Measurements from ENCODE around the gene GPR137C. TPM values are rescaled to one million over a fixed set of nuclear protein-coding genes. Genes with fewer than 3 reads are reported as not detected.

GPR137C gene, protein sequence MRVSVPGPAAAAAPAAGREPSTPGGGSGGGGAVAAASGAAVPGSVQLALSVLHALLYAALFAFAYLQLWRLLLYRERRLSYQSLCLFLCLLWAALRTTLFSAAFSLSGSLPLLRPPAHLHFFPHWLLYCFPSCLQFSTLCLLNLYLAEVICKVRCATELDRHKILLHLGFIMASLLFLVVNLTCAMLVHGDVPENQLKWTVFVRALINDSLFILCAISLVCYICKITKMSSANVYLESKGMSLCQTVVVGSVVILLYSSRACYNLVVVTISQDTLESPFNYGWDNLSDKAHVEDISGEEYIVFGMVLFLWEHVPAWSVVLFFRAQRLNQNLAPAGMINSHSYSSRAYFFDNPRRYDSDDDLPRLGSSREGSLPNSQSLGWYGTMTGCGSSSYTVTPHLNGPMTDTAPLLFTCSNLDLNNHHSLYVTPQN
- 1.1 TPM for total RNA-seq

GRCh38 chr14:52552063-52552988 lies at the start of gene GPR137C, which contains the start of gene TXNDC16:
GPR137C (plus strand) TSS chr14:52552836; CDS start chr14:52553148, 312 bp downstream.
TXNDC16 (minus strand) TSS chr14:52552505; CDS start chr14:52543557, 8,948 bp downstream.
- ATAC-seq (peak; percentile 99), DNase-seq (ENCODE audit: low spot score) (peak; percentile 100)
- intact Hi-C loops (cut with DNase I) = no loop called here

DNA sequence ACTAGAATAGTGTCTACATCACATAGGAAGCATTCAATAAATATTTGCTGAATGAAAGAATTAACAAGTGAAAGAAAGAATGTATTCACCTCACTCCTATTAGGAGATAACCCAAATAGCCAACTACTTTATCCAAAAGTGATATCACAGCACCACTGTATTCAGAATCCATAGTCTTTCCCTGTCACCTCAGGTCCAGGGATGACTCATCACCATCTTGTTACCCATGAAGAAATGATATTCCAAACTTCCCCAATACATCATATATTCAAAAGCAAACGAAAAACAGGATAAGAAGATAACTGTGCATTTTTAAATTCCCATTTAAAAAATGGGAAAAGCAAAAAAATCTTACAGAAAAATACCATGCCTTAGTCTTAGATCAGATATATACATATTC lies 39.4 kb upstream of the GPR137C start:
- intact Hi-C loops (cut with DNase I) = no loop called here
- no peak for DNase-seq (ENCODE audit: low spot score)
- ATAC-seq = no peak

GRCh38 chr14:52514046-52514811 lies 38.4 kb upstream of the GPR137C start:
- ATAC-seq (no peak), DNase-seq (ENCODE audit: low spot score) (no peak)
- intact Hi-C loops (cut with DNase I) = no loop called here

DNA sequence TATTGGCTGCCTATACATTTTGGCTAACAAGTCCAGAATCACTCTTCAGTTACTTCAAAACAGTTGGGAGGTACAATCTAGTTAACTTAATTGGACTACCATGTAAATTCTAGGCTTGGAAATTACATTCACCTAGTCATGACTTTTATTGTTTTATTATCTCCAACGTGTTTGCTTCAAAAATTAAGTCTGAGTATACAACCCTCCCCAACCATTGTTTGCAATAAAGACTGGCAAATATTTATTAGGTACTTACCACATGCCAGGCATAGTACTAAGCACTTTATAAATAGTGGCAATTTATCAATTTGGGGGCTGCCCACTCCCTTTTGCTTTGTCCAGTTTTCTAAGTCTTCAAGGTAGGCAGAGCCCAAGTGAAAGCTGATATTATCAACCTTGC lies 30.6 kb upstream of the GPR137C start:
- DNase-seq (ENCODE audit: low spot score) (no peak), ATAC-seq (no peak)
- intact Hi-C loops (cut with DNase I) = no loop called here

DNA sequence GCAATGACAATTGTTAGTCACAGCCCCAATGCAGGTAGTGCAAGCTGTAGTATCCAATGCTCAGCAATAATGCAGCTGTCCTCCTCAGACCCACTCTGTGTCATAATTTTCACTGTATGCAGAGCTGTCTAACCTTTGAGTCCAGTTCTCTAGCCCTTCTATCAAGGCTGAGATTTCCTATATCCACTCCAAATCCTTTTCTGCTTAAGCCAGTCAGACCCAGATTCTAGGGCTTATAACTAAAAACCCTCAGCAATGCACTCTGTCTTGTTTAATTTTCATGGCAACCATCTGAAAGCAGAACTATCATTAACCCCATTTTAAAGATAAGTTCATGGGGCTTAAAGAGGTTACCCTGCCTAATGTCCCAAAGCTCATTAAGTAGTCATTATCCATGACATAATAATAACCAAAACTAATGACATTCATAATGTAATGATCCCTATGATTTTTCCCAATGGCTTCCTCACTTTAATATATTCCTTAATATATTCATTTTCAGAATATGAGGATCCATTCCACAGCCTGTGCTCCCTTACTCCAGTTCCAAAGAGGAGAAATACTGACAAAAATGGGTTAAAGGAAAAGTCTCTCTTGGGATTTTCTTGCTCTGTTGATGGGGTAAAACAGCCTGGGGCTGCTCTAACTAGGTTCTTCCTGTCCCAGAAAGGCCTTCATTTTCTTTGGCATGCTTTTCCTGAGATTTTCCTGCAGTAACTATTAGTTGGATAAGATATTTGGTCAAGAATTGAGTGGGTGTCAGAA lies 29.9 kb upstream of the GPR137C start:
- DNase-seq (ENCODE audit: low spot score) (no peak), ATAC-seq (no peak)
- intact Hi-C loops (cut with DNase I) = no loop called here

- DNase-seq (ENCODE audit: low spot score) (no peak), ATAC-seq (no peak)
- intact Hi-C loops (cut with DNase I) = no loop called here
These were observed 25.6 kb upstream of the GPR137C start for GRCh38 chr14:52527052-52527451.

DNA sequence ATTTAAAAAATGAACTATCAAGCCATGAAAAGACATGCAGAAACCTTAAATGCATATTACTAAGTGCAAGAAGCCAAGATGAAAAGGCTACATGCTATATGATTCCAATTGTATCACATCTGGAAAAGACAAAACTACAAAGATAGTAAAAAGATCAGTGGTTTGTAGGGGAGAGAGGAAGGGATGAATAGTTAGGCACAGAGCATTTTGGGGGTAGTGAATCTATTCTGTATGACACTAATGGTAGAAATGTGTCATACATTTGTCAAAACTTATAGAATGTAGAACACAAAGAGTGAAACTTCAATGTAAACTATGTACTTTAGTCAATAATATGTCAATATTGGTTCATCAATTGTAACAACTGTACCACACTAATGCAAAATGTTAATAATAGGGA lies 21.2 kb upstream of the GPR137C start:
- ATAC-seq (no peak), DNase-seq (ENCODE audit: low spot score) (no peak)
- intact Hi-C loops (cut with DNase I) = no loop called here

- no peak for ATAC-seq
- no peak for DNase-seq (ENCODE audit: low spot score)
- intact Hi-C loops (cut with DNase I) = no loop called here
These were observed 16.4 kb upstream of the GPR137C start for GRCh38 chr14:52536269-52536668.

DNA sequence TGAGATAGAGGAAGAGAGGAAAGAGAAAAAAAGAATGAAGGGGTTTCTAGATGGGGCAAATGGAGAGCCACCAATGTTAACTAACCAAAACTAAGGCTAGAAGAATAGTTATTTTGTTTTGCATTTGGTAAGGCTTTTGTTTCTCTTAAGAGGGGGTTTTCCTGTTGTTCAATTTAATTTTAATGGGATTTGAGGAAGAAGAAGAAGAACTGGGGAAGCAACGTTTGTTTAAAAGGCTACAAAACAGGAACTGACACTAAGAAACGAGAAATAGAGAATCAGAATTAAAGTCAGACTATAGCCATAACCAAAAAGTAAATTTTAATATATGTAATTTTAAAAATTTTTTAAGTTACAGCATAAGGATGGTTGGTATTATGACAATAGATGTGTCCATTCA lies 14.0 kb upstream of the GPR137C start:
- DNase-seq (ENCODE audit: low spot score) = no peak
- ATAC-seq = no peak
- intact Hi-C loops (cut with DNase I) = no loop called here

DNA sequence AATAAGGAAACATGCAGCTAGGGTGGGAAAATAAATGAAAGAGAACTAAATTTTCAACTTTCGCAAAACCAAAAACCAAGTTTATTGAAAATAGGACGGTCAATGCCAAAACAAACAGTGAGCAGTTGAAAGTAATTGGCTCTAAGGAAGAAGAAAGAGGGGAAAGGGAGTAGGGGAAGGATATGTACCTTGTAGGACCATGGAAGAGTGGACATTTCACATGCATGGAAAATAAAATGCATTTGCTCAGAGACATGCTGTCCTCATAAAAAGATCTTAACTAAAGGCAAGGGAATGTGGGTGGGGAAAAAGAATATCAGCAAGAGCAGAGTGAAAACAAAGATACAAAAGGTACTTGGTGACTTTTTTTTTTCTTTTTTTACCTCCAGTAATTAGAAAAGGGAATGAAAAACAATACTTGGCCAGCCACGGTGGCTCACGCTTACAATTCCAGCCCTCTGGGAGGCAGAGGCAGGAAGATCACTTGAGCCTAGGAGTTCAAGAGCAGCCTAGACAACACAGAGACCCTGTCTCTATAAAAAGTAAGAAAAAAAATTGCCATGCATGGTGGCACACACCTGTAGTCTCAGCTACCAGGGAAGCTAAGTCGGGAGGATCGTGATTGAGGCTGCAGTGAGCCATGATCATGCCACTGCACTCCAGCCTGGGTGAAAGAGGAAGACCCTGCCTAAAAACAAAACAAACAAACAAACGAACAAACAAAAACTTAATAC lies 6.9 kb upstream of the GPR137C start:
- ATAC-seq (peak; percentile 32), DNase-seq (ENCODE audit: low spot score) (no peak)
- intact Hi-C loops (cut with DNase I) = no loop called here

GRCh38 chr14:52546318-52546670 lies 6.3 kb upstream of the GPR137C start:
- DNase-seq (ENCODE audit: low spot score) (no peak), ATAC-seq (no peak)
- intact Hi-C loops (cut with DNase I) = no loop called here

DNA sequence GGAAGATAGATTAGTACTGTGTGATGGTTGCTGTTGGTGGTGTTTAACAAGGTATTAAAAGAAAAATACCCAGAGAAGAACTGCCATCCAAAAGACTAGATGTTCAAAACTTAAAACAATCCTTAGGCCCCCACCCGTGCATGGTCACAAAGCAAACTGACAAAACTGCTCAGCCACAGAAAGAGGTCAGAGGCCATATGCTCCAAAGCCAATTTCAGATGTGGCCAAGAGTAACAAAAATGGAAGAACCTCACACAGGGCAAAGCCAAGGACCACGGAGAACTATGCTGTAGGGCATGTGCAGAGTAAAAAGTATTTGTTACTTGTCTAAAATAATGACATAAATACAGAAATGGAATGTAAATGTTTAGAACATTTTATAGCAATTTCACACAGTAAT lies 5.6 kb upstream of the GPR137C start:
- intact Hi-C loops (cut with DNase I) = no loop called here
- peak; percentile 63 for ATAC-seq

DNA sequence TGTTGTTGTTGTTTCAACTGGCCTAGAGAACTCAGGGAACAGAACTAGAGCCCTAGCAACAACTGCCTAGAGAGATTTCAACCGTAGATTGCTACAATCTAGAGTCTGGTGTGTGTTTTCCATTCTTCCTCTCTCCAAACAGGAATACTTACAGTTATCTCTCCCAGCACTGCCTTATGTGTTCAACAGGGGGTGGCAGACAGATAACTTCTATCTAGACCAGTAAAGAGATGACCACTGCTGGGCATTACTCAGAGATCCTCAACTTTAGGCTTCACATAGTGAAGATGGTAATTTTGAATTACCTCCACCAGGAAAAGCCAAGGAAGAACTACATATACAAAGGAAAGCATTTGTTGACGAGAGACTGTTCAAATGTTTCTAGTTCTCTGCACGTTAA lies 5.1 kb upstream of the GPR137C start:
- no peak for ATAC-seq
- intact Hi-C loops (cut with DNase I) = no loop called here
- DNase-seq (ENCODE audit: low spot score) = no peak

More for the DNA sequence above, 5.6 kb upstream of the GPR137C start:
- no peak for DNase-seq (ENCODE audit: low spot score)

DNA sequence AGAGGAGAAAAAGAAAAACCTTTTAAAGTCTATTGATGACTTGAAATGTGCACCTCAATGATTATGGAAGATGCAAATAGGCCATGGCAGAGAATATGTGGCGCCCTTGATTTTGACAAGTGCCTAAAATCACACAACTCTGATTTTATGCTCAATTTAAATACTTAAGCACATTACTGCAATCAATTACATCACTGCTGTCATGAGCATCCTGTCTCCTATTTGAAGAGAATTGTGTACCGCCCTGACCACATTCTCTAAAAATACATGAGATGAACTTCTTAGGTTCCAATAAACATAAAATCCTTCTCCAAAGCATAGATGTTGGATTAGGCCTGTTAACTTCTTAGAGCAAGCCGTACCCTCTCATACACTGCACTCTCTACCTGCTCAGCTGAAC lies 2.0 kb upstream of the GPR137C start:
- DNase-seq (ENCODE audit: low spot score) (no peak), ATAC-seq (no peak)
- intact Hi-C loops (cut with DNase I) = no loop called here

GRCh38 chr14:52551205-52551604 lies 1.4 kb upstream of the GPR137C start:
- no peak for ATAC-seq
- intact Hi-C loops (cut with DNase I) = no loop called here
- no peak for DNase-seq (ENCODE audit: low spot score)

GRCh38 chr14:52551696-52552062 lies 957 bp upstream of the GPR137C start:
- ATAC-seq = no peak
- intact Hi-C loops (cut with DNase I) = no loop called here

GRCh38 chr14:52553002-52553670 lies 500 bp downstream of the GPR137C start:
- ATAC-seq (no peak), DNase-seq (ENCODE audit: low spot score) (peak; percentile 66)
- intact Hi-C loops (cut with DNase I) = no loop called here

More at GRCh38 chr14:52551696-52552062, 957 bp upstream of the GPR137C start:
- no peak for DNase-seq (ENCODE audit: low spot score)
